HepG2 (cell line): ENCODE measurements around the gene LRRC25. TPM values are rescaled to one million over a fixed set of nuclear protein-coding genes. Genes with fewer than 3 reads are reported as not detected.

Source experiments
- AKAP8 ChIP-seq: sonication (generic); formaldehyde crosslinking; IDR thresholded peaks from 2 replicates; pipeline ENCODE4 v1.5.1; 2020; ENCODE audit warnings: mild to moderate bottlenecking, missing genetic modification reagents
- GATA4 ChIP-seq: sonication (generic); IDR thresholded peaks from 2 replicates; pipeline ENCODE4 v1.6.1; 2016; ENCODE audit warnings: antibody characterized with exemption, low read depth, borderline replicate concordance
- GATAD2A ChIP-seq: IDR thresholded peaks from 2 replicates; pipeline ENCODE4 v1.6.1; 2016
- HBP1 ChIP-seq: IDR thresholded peaks from 2 replicates; pipeline ENCODE4 v1.6.1; 2016; ENCODE audit warnings: low read depth, control low read depth
- HDAC2 ChIP-seq: sonication (generic); formaldehyde crosslinking; IDR thresholded peaks from 2 replicates; pipeline ENCODE4 v1.4.0; 2020; ENCODE audit warnings: missing genetic modification reagents
- HOMEZ ChIP-seq: IDR thresholded peaks from 2 replicates; pipeline ENCODE4 v1.6.1; 2016; ENCODE audit warnings: low read depth
- MAFK ChIP-seq, 2 experiments: IDR thresholded peaks in 1 of 2; conservative IDR thresholded peaks in 1 of 2; 2 replicates each; pipeline ENCODE4 v1.6.1; 2011; ENCODE audit warnings: improper control_type of control experiment in 2 of 2, low read length in 2 of 2
- MAX ChIP-seq: IDR thresholded peaks from 2 replicates; pipeline ENCODE4 v1.6.1; 2012; ENCODE audit warnings: inconsistent platforms
- MAZ ChIP-seq, 2 experiments: sonication (generic) in 1 of 2; formaldehyde crosslinking in 1 of 2; IDR thresholded peaks; 2 replicates each; pipeline versions ENCODE4 v1.5.0 to v1.6.1; 2012 to 2020; ENCODE audit warnings: low read depth in 2 of 2, mild to moderate bottlenecking in 2 of 2, borderline replicate concordance in 1 of 2, improper control_type of control experiment in 1 of 2, low read length in 1 of 2, missing genetic modification reagents in 1 of 2, moderate library complexity in 1 of 2
- MXI1 ChIP-seq: IDR thresholded peaks from 3 replicates; pipeline ENCODE4 v1.6.1; 2012; ENCODE audit warnings: low read depth, low read length, inconsistent platforms, borderline replicate concordance
- PCBP1 ChIP-seq: fragments of 200-400 bp; formaldehyde crosslinking; IDR thresholded peaks from 2 replicates; pipeline ENCODE4 v1.6.1; 2017; ENCODE audit warnings: mild to moderate bottlenecking, low read depth, low read length, borderline replicate concordance
- SIX4 ChIP-seq: sonication (generic); formaldehyde crosslinking; IDR thresholded peaks from 2 replicates; pipeline ENCODE4 v1.4.0; 2020; ENCODE audit warnings: missing genetic modification reagents
- SRSF1 ChIP-seq: fragments of 200-400 bp; formaldehyde crosslinking; optimal IDR thresholded peaks from 2 replicates; pipeline ENCODE3; 2017; ENCODE audit warnings: mild to moderate bottlenecking, low read depth, low read length, moderate library complexity
- TFDP1 ChIP-seq: IDR thresholded peaks from 2 replicates; pipeline ENCODE4 v1.6.1; 2016; ENCODE audit warnings: missing compliant biosample characterization, missing genetic modification reagents, borderline replicate concordance
- TFDP2 ChIP-seq: sonication (generic); formaldehyde crosslinking; IDR thresholded peaks from 2 replicates; pipeline ENCODE4 v1.4.0; 2020; ENCODE audit warnings: missing genetic modification reagents
- ZBTB38 ChIP-seq: sonication (generic); formaldehyde crosslinking; IDR thresholded peaks from 2 replicates; pipeline ENCODE4 v1.5.1; 2020; ENCODE audit warnings: mild to moderate bottlenecking, missing genetic modification reagents
- ZIK1 ChIP-seq: sonication (generic); formaldehyde crosslinking; IDR thresholded peaks from 2 replicates; pipeline ENCODE4 v1.5.0; 2020; ENCODE audit warnings: mild to moderate bottlenecking, low read depth, missing genetic modification reagents, borderline replicate concordance
- ZNF543 ChIP-seq: sonication (generic); formaldehyde crosslinking; IDR thresholded peaks from 2 replicates; pipeline ENCODE4 v1.4.0; 2020; ENCODE audit warnings: mild to moderate bottlenecking, missing genetic modification reagents
- ZNF574 ChIP-seq: sonication (generic); formaldehyde crosslinking; IDR thresholded peaks from 2 replicates; pipeline ENCODE4 v1.4.0; 2020; ENCODE audit warnings: missing genetic modification reagents
- ZNF746 ChIP-seq: sonication (generic); formaldehyde crosslinking; IDR thresholded peaks from 2 replicates; pipeline ENCODE4 v1.8.0; 2022; ENCODE audit warnings: mild to moderate bottlenecking, missing genetic modification reagents
- polyA plus RNA-seq, 8 experiments: library from polyadenylated mRNA; depleted of rRNA in 3 of 8; stranded (reverse) in 7 of 8; unstranded in 1 of 8; fragments of >200 nt; fragmentation: Illumina TruSeq in 4 of 8; extraction: Trizol in 4 of 8; gene quantifications; 2 replicates each; pipeline versions ENCODE4 v1.2.1 to v1.2.3, GENCODE V29; 2011 to 2016; ENCODE audit warnings: low read depth in 4 of 8, missing spikeins in 1 of 8, mixed read lengths in 1 of 8; ENCODE audit not compliant: insufficient read depth in 1 of 8
- total RNA-seq, 5 experiments: library from RNA; depleted of rRNA; stranded (reverse); fragments of >200 nt; fragmentation: Illumina TruSeq; extraction: Trizol; gene quantifications; 2 replicates each; pipeline ENCODE4 v1.2.3, GENCODE V29; 2016; ENCODE audit warnings: low read depth in 1 of 5

LRRC25 gene
- total and polyA plus RNA-seq, 2 of the 13 experiments (the other 11 are each of a cell fraction or from before 2014, with no cell fraction given): 0.13 to 0.53 TPM

- TF ChIP-seq HBP1 (CRISPR knock-in tag) (no peak), GATA4 (0 out of 2 replicates have a peak, but pooled peaks have one; percentile 1), SRSF1 (peak; percentile 13), ZIK1 (CRISPR knock-in tag) (0 out of 2 replicates have a peak, but pooled peaks have one; percentile 11), ZNF574 (peak; percentile 20; the same call in 1 of the 2 replicates), MAX (peak; percentile 93), SIX4 (CRISPR knock-in tag) (no peak), MXI1 (peak; percentile 76; the same call in 2 of the 3 replicates), ZNF543 (CRISPR knock-in tag) (no peak), HDAC2 (CRISPR knock-in tag) (peak; percentile 58; the same call in 1 of the 2 replicates), ZNF746 (peak; percentile 98), GATAD2A (CRISPR knock-in tag) (peak; percentile 10; the same call in 1 of the 2 replicates), TFDP1 (CRISPR knock-in tag) (peak; percentile 78; the same call in 1 of the 2 replicates), ZBTB38 (CRISPR knock-in tag) (no peak), MAZ (IDR thresholded peaks at IDR 0.05; ENCODE audit: borderline replicate concordance, low read depth, low read length) (peak; percentile 93), MAZ (CRISPR knock-in tag; IDR thresholded peaks at IDR 0.05; ENCODE audit: low read depth) (peak; percentile 59; the same call in 1 of the 2 replicates), AKAP8 (CRISPR knock-in tag) (0 out of 2 replicates have a peak, but pooled peaks have one; percentile 38), PCBP1 (peak; percentile 89; the same call in 1 of the 2 replicates), TFDP2 (peak; percentile 70; the same call in 1 of the 2 replicates), MAFK (conservative IDR thresholded peaks at IDR 0.05 in 1 of 2, IDR thresholded peaks at IDR 0.05 in 1 of 2; ENCODE audit: low read length in 2 of 2) (no peak), HOMEZ (CRISPR knock-in tag) (no peak)
These were observed 19.4 kb upstream of the LRRC25 start (continued) for GRCh38 chr19:18416778-18417249.
